GM12875 (cell line): Measurements from ENCODE around the gene GRIFIN.

Experiments used
- H3K4me3 ChIP-seq: one replicate; pipeline ENCODE4 v1.5.1; 2011; ENCODE audit warnings: low read depth, low read length, control low read depth
- CTCF ChIP-seq: IDR thresholded peaks from 2 replicates; pipeline ENCODE4 v1.5.1; 2011; ENCODE audit warnings: low read depth, mild to moderate bottlenecking, control low read depth, inconsistent platforms, low read length, moderate library complexity, borderline replicate concordance; ENCODE audit not compliant: insufficient read depth

The GRIFIN gene

GRCh38 chr7:2521341-2521745 is 45.1 kb upstream of the GRIFIN start:
- H3K4me3 ChIP-seq, result no peak overlapping the region
- no peak for TF ChIP-seq CTCF

GRCh38 chr7:2520761-2521290 is 44.6 kb upstream of the GRIFIN start:
- no peak overlapping the region for H3K4me3 ChIP-seq
- TF ChIP-seq CTCF, result no peak

- no peak for TF ChIP-seq CTCF
- no peak overlapping the region for H3K4me3 ChIP-seq
Observed at GRCh38 chr7:2520131-2520760, 44.0 kb upstream of the GRIFIN start.

GRCh38 chr7:2519119-2519930 is 43.1 kb upstream of the GRIFIN start, which contains the start of gene LFNG:
Gene LFNG, plus strand, starts transcription at chr7:2519774. Its CDS starts 88 bp downstream, at chr7:2519862.
- peak within 1 kb of the TSS; percentile 49 for H3K4me3 ChIP-seq
- no peak for TF ChIP-seq CTCF

GRCh38 chr7:2518737-2519118 is 42.5 kb upstream of the GRIFIN start:
- no peak for TF ChIP-seq CTCF
- H3K4me3 ChIP-seq, result peak overlapping the region; percentile 49

- TF ChIP-seq CTCF, result no peak
- H3K4me3 ChIP-seq, result no peak overlapping the region
Observed at GRCh38 chr7:2517678-2518507, 41.7 kb upstream of the GRIFIN start.
